ENCODE results near the gene PAFAH2. TPM values are rescaled to one million over a fixed set of nuclear protein-coding genes. Genes with fewer than 3 reads are reported as not detected.

The PAFAH2 gene
- total and polyA plus RNA-seq, 2 of the 13 experiments (the other 11 are each of a cell fraction or from before 2014, with no cell fraction given), result 6.9 to 9.4 TPM

- no peak overlapping the region; the same call in 1 of the 2 replicates for H3K9ac ChIP-seq (ENCODE audit: insufficient read depth, low read depth, low read length)
- in situ Hi-C loops (cut with HindIII; ENCODE audit: extremely low pct_ligation_motif_present, low pct_unique_long_range_greater_than_20kb), result no loop called here
- H3K4me1 ChIP-seq (ENCODE audit: insufficient read depth, low read length), result peaks cover 22% of the 10 kb centered on the region
- intact Hi-C loops (cut with micrococcal nuclease; ENCODE audit: unreplicated experiment), result no loop called here
- no TSS peak for BruUV-seq (replicated peaks)
- DNase-seq (ENCODE audit: low spot score) (no peak), FAIRE-seq (no peak), ATAC-seq (peak; percentile 65)
- no peak overlapping the region for H2AFZ ChIP-seq (ENCODE audit: low read length)
- ChIA-PET CTCF (ENCODE audit: low intra/inter-chr PET ratio, low total read pairs) (no interaction called here), POLR2A (no interaction called here)
- H3K27ac ChIP-seq (ENCODE audit: extremely low read length, insufficient read depth, low read length), result no peak overlapping the region
- no peaks in the 10 kb centered on the region for H4K20me1 ChIP-seq (ENCODE audit: insufficient read depth, low read length)
- H3K79me2 ChIP-seq (ENCODE audit: insufficient read depth, low read length), result no peaks in the 10 kb centered on the region
- 16% methylated on average over 29 of the region's 49 CpGs for WGBS (ENCODE audit: low lambda C conversion rate)
- H3K36me3 ChIP-seq (replicated peaks in 1 of 2; ENCODE audit: control insufficient read depth in 1 of 2, insufficient read depth in 2 of 2, low read length in 2 of 2), result no peaks in the 10 kb centered on the region
- peak overlapping the region; percentile 73 for H3K4me2 ChIP-seq (ENCODE audit: low read depth, low read length)
- H3K4me3 ChIP-seq (replicated peaks in 1 of 3; ENCODE audit: insufficient read depth in 1 of 3, low read depth in 2 of 3, low read length in 3 of 3), result peak overlapping the region; percentile 46 to 74 (median 55)
- H3K9me3 ChIP-seq (ENCODE audit: low read length), result no peaks in the 10 kb centered on the region
- H3K27me3 ChIP-seq (ENCODE audit: control insufficient read depth in 1 of 2, insufficient read depth in 2 of 2, low read length in 2 of 2), result peaks cover 10 to 29% of the 10 kb centered on the region in 2 experiments
- TF ChIP-seq NRL (CRISPR knock-in tag; IDR thresholded peaks at IDR 0.05; ENCODE audit: borderline replicate concordance), result no peak
- no peak for TF ChIP-seq ZNF160 (CRISPR knock-in tag; IDR thresholded peaks at IDR 0.05)
- no peak for TF ChIP-seq JDP2 (CRISPR knock-in tag; IDR thresholded peaks at IDR 0.05; ENCODE audit: borderline replicate concordance)
- TF ChIP-seq EHMT2 (IDR thresholded peaks at IDR 0.05; ENCODE audit: borderline replicate concordance, low read depth, low read length), result no peak
- peak; percentile 37; the same call in 1 of the 2 replicates for TF ChIP-seq BCL3 (CRISPR knock-in tag; IDR thresholded peaks at IDR 0.05)
- TF ChIP-seq NFAT5 (CRISPR knock-in tag; IDR thresholded peaks at IDR 0.05), result no peak
- TF ChIP-seq ZNF549 (CRISPR knock-in tag; IDR thresholded peaks at IDR 0.05), result no peak
- 0 out of 2 replicates have a peak, but pooled peaks have one; percentile 21 for TF ChIP-seq ZMAT3 (CRISPR knock-in tag; conservative IDR thresholded peaks at IDR 0.05)
- TF ChIP-seq SALL1 (CRISPR knock-in tag; IDR thresholded peaks at IDR 0.05), result 0 out of 2 replicates have a peak, but pooled peaks have one; percentile 11
- no peak for TF ChIP-seq REPIN1 (CRISPR knock-in tag; IDR thresholded peaks at IDR 0.05; ENCODE audit: borderline replicate concordance, low read depth)
- TF ChIP-seq RNF2 (conservative IDR thresholded peaks at IDR 0.05; ENCODE audit: low read depth), result 0 out of 2 replicates have a peak, but pooled peaks have one; percentile 34
- TF ChIP-seq HIC2 (CRISPR knock-in tag; IDR thresholded peaks at IDR 0.05; ENCODE audit: low read depth), result no peak
- no peak for TF ChIP-seq BRF2 (CRISPR knock-in tag; IDR thresholded peaks at IDR 0.05)
Measured at GRCh38 chr1:25922056-25922970, 75.5 kb downstream of the PAFAH2 start.
